HepG2 (cell line): Measurements from ENCODE around the gene OAT. TPM values are rescaled to one million over a fixed set of nuclear protein-coding genes. Genes with fewer than 3 reads are reported as not detected.

ENCODE experiments used
- BRF2 ChIP-seq: sonication (generic); formaldehyde crosslinking; IDR thresholded peaks from 2 replicates; pipeline ENCODE4 v1.8.1; 2022; ENCODE audit warnings: mild to moderate bottlenecking, missing genetic modification reagents
- FOXC1 ChIP-seq: sonication (generic); formaldehyde crosslinking; IDR thresholded peaks from 2 replicates; pipeline ENCODE4 v1.8.0; 2022; ENCODE audit warnings: mild to moderate bottlenecking, missing genetic modification reagents, borderline replicate concordance
- MAF1 ChIP-seq: sonication (generic); formaldehyde crosslinking; IDR thresholded peaks from 2 replicates; pipeline ENCODE4 v1.5.0; 2020; ENCODE audit warnings: missing genetic modification reagents, borderline replicate concordance
- MXD3 ChIP-seq: IDR thresholded peaks from 2 replicates; pipeline ENCODE4 v1.6.1; 2016; ENCODE audit warnings: mild to moderate bottlenecking, missing biosample characterization, missing genetic modification reagents
- NONO ChIP-seq, 2 experiments: fragments of 450-650 bp in 1 of 2; sonication (generic) in 1 of 2; formaldehyde crosslinking in 1 of 2; IDR thresholded peaks in 1 of 2; conservative IDR thresholded peaks in 1 of 2; 2 replicates each; pipeline versions ENCODE4 v1.6.1 to v1.8.0; 2017 to 2022; ENCODE audit warnings: mild to moderate bottlenecking in 1 of 2, missing genetic modification reagents in 1 of 2, moderate library complexity in 1 of 2
- RXRB ChIP-seq: IDR thresholded peaks from 2 replicates; pipeline ENCODE4 v1.6.1; 2016; ENCODE audit warnings: borderline replicate concordance, missing genetic modification reagents, missing compliant biosample characterization
- ZFP90 ChIP-seq: sonication (generic); formaldehyde crosslinking; IDR thresholded peaks from 2 replicates; pipeline ENCODE4 v1.8.0; 2022; ENCODE audit warnings: missing genetic modification reagents, mild to moderate bottlenecking, inconsistent platforms, borderline replicate concordance
- ZFX ChIP-seq: sonication (generic); formaldehyde crosslinking; IDR thresholded peaks from 2 replicates; pipeline ENCODE4 v1.4.0; 2020; ENCODE audit warnings: mild to moderate bottlenecking, low read depth, missing genetic modification reagents, moderate library complexity
- ZSCAN5A ChIP-seq: sonication (generic); formaldehyde crosslinking; IDR thresholded peaks from 2 replicates; pipeline ENCODE4 v1.8.0; 2022; ENCODE audit warnings: mild to moderate bottlenecking, missing genetic modification reagents, borderline replicate concordance
- polyA plus RNA-seq, 8 experiments: library from polyadenylated mRNA; depleted of rRNA in 3 of 8; stranded (reverse) in 7 of 8; unstranded in 1 of 8; fragments of >200 nt; fragmentation: Illumina TruSeq in 4 of 8; extraction: Trizol in 4 of 8; gene quantifications; 2 replicates each; pipeline versions ENCODE4 v1.2.1 to v1.2.3, GENCODE V29; 2011 to 2016; ENCODE audit warnings: low read depth in 4 of 8, missing spikeins in 1 of 8, mixed read lengths in 1 of 8; ENCODE audit not compliant: insufficient read depth in 1 of 8
- total RNA-seq, 5 experiments: library from RNA; depleted of rRNA; stranded (reverse); fragments of >200 nt; fragmentation: Illumina TruSeq; extraction: Trizol; gene quantifications; 2 replicates each; pipeline ENCODE4 v1.2.3, GENCODE V29; 2016; ENCODE audit warnings: low read depth in 1 of 5
- TF ChIP-seq, protein P1 (sequence below): sonication (generic); formaldehyde crosslinking; IDR thresholded peaks from one replicate; pipeline ENCODE4 v1.5.1; 2020; ENCODE audit warnings: mild to moderate bottlenecking, missing genetic modification reagents; ENCODE audit errors: not compliant biosample characterization
- TF ChIP-seq, protein P2 (sequence below): sonication (generic); formaldehyde crosslinking; conservative IDR thresholded peaks from 2 replicates; pipeline ENCODE4 v1.8.0; 2022; ENCODE audit warnings: mild to moderate bottlenecking, moderate library complexity, missing genetic modification reagents
- TF ChIP-seq, protein P3 (sequence below): sonication (generic); formaldehyde crosslinking; conservative IDR thresholded peaks from 2 replicates; pipeline ENCODE4 v1.4.0; 2020; ENCODE audit warnings: missing genetic modification reagents

Gene OAT
- total and polyA plus RNA-seq, 2 of the 13 experiments (the other 11 are each of a cell fraction or from before 2014, with no cell fraction given) = 87.8 to 96.7 TPM

DNA sequence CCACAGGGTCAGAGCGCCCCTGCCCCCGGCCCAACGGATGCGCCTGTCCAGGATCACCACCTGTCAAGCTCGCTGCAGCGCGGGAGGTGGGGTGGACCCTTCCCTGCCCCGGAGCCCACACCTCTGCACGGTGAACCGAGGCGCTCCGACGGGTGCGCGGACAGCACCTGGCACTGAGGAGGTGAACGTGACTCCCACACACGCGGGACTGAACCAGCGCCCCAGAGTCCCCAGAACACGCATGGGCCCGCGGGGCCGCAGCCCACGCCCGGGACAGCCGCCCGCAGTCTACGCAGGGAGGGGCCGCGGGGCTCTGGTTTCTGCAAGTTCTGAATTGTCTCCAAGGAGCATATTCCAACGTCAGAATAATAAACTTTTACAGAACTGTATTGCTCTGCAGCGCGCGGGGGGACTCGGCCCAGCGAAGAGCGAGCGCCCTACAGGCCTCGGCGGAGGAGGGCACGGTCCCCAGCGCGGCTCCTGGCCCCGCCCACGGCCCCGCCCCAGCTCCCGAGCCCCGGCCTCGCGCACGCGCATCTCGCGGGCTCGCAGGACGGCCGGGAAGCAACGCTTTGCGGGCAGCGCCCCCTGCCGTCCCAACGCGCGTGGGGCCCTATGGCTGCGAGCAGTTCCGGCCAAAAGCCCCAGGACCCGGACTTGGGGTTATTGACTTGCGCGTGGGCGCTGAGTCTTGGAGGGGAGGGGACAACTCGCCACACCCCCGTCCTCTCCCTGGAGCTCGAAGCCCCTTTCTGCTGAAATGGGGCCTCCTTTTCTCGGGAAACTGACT is 29.7 kb downstream of the OAT start (continued):
- TF ChIP-seq, protein P1, sequence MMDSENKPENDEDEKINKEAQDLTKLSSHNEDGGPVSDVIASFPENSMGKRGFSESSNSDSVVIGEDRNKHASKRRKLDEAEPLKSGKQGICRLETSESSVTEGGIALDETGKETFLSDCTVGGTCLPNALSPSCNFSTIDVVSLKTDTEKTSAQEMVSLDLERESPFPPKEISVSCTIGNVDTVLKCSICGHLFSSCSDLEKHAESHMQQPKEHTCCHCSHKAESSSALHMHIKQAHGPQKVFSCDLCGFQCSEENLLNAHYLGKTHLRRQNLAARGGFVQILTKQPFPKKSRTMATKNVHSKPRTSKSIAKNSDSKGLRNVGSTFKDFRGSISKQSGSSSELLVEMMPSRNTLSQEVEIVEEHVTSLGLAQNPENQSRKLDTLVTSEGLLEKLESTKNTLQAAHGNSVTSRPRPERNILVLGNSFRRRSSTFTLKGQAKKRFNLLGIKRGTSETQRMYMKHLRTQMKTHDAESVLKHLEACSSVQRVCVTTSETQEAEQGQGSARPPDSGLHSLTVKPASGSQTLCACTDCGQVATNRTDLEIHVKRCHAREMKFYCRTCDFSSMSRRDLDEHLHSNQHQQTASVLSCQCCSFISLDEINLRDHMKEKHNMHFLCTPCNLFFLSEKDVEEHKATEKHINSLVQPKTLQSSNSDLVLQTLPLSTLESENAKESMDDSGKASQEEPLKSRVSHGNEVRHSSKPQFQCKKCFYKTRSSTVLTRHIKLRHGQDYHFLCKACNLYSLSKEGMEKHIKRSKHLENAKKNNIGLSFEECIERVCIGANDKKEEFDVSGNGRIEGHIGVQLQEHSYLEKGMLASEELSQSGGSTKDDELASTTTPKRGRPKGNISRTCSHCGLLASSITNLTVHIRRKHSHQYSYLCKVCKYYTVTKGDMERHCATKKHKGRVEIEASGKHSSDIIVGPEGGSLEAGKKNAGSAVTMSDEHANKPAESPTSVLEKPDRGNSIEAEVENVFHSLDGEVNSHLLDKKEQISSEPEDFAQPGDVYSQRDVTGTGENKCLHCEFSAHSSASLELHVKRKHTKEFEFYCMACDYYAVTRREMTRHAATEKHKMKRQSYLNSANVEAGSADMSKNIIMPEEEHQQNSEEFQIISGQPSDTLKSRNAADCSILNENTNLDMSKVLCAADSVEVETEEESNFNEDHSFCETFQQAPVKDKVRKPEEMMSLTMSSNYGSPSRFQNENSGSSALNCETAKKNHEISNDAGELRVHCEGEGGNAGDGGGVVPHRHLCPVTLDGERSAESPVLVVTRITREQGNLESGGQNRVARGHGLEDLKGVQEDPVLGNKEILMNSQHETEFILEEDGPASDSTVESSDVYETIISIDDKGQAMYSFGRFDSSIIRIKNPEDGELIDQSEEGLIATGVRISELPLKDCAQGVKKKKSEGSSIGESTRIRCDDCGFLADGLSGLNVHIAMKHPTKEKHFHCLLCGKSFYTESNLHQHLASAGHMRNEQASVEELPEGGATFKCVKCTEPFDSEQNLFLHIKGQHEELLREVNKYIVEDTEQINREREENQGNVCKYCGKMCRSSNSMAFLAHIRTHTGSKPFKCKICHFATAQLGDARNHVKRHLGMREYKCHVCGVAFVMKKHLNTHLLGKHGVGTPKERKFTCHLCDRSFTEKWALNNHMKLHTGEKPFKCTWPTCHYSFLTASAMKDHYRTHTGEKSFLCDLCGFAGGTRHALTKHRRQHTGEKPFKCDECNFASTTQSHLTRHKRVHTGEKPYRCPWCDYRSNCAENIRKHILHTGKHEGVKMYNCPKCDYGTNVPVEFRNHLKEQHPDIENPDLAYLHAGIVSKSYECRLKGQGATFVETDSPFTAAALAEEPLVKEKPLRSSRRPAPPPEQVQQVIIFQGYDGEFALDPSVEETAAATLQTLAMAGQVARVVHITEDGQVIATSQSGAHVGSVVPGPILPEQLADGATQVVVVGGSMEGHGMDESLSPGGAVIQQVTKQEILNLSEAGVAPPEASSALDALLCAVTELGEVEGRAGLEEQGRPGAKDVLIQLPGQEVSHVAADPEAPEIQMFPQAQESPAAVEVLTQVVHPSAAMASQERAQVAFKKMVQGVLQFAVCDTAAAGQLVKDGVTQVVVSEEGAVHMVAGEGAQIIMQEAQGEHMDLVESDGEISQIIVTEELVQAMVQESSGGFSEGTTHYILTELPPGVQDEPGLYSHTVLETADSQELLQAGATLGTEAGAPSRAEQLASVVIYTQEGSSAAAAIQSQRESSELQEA (CRISPR knock-in tag) = peak; percentile 58
- TF ChIP-seq, protein P2, sequence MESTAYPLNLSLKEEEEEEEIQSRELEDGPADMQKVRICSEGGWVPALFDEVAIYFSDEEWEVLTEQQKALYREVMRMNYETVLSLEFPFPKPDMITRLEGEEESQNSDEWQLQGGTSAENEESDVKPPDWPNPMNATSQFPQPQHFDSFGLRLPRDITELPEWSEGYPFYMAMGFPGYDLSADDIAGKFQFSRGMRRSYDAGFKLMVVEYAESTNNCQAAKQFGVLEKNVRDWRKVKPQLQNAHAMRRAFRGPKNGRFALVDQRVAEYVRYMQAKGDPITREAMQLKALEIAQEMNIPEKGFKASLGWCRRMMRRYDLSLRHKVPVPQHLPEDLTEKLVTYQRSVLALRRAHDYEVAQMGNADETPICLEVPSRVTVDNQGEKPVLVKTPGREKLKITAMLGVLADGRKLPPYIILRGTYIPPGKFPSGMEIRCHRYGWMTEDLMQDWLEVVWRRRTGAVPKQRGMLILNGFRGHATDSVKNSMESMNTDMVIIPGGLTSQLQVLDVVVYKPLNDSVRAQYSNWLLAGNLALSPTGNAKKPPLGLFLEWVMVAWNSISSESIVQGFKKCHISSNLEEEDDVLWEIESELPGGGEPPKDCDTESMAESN = 0 out of 2 replicates have a peak, but pooled peaks have one; percentile 19
- TF ChIP-seq BRF2 (CRISPR knock-in tag) (0 out of 2 replicates have a peak, but pooled peaks have one; percentile 38), ZFX (CRISPR knock-in tag) (peak; percentile 27; the same call in 1 of the 2 replicates), RXRB (CRISPR knock-in tag) (no peak), NONO (IDR thresholded peaks at IDR 0.05) (no peak), NONO (CRISPR knock-in tag; conservative IDR thresholded peaks at IDR 0.05) (0 out of 2 replicates have a peak, but pooled peaks have one; percentile 48), MAF1 (CRISPR knock-in tag) (no peak), FOXC1 (CRISPR knock-in tag) (0 out of 2 replicates have a peak, but pooled peaks have one; percentile 42), ZSCAN5A (CRISPR knock-in tag) (0 out of 2 replicates have a peak, but pooled peaks have one; percentile 39), ZFP90 (CRISPR knock-in tag) (no peak), MXD3 (CRISPR knock-in tag) (no peak)
- TF ChIP-seq, protein P3, sequence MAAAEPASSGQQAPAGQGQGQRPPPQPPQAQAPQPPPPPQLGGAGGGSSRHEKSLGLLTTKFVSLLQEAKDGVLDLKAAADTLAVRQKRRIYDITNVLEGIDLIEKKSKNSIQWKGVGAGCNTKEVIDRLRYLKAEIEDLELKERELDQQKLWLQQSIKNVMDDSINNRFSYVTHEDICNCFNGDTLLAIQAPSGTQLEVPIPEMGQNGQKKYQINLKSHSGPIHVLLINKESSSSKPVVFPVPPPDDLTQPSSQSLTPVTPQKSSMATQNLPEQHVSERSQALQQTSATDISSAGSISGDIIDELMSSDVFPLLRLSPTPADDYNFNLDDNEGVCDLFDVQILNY (CRISPR knock-in tag) = no peak
